WTC11 (cell line): ENCODE data around the gene TMEM134. TPM values are rescaled to one million over a fixed set of nuclear protein-coding genes. Genes with fewer than 3 reads are reported as not detected.

ENCODE experiments used
- ATAC-seq: fragments of 200-7000 bp; cut with Tn5 transposase; 2 replicates; pipeline ENCODE4 v1.10.0; 2021; ENCODE audit warnings: mild to moderate bottlenecking, moderate library complexity
- CTCF ChIA-PET: fragments of 300-600 bp; sonication (Branson Sonifier 250); formaldehyde crosslinking; loops from one replicate; lab custom pipeline; 2021; ENCODE audit warnings: antibody characterized with exemption; lab: Charles Lee
- POLR2A ChIA-PET: fragments of 350-600 bp; sonication (Branson Sonifier 250); formaldehyde crosslinking; loops from one replicate; lab custom pipeline; 2021; ENCODE audit warnings: antibody characterized with exemption; lab: Charles Lee
- DNase-seq: peaks from one replicate; pipeline ENCODE4 v3.0.0; 2021; ENCODE audit warnings: low spot score
- H3K27ac Mint-ChIP-seq: 2 replicates; pipeline ENCODE4 v1.8.0; 2021; ENCODE audit warnings: mixed read lengths
- H3K27me3 Mint-ChIP-seq: 2 replicates; pipeline ENCODE4 v1.8.0; 2021; ENCODE audit warnings: low read depth, mild to moderate bottlenecking, moderate library complexity, mixed read lengths
- H3K36me3 Mint-ChIP-seq: 2 replicates; pipeline ENCODE4 v1.8.0; 2021; ENCODE audit warnings: mixed read lengths
- H3K4me1 Mint-ChIP-seq: 2 replicates; pipeline ENCODE4 v1.8.0; 2022; ENCODE audit warnings: mixed read lengths
- H3K4me3 Mint-ChIP-seq: 2 replicates; pipeline ENCODE4 v1.8.0; 2021; ENCODE audit warnings: mild to moderate bottlenecking, moderate library complexity, mixed read lengths
- H3K9me3 Mint-ChIP-seq: 2 replicates; pipeline ENCODE4 v1.8.0; 2021; ENCODE audit warnings: mixed read lengths
- CTCF ChIP-seq: fragments of 200-600 bp; IDR thresholded peaks from 2 replicates; pipeline ENCODE4 v1.8.0; 2022; ENCODE audit warnings: antibody characterized with exemption
- GABPB1 ChIP-seq: sonication (generic); formaldehyde crosslinking; IDR thresholded peaks from 2 replicates; pipeline ENCODE4 v1.8.1; 2023; ENCODE audit warnings: mild to moderate bottlenecking, missing genetic modification reagents
- GRHL2 ChIP-seq: fragments of 250-450 bp; sonication (Bioruptor Pico); IDR thresholded peaks from 2 replicates; pipeline ENCODE4 v1.8.0; 2022; ENCODE audit warnings: mild to moderate bottlenecking, moderate library complexity; ENCODE audit not compliant: insufficient replicate concordance, severe bottlenecking
- MLX ChIP-seq: sonication (generic); formaldehyde crosslinking; IDR thresholded peaks from 2 replicates; pipeline ENCODE4 v1.8.1; 2023; ENCODE audit warnings: mild to moderate bottlenecking, missing genetic modification reagents, moderate library complexity
- NR2C2 ChIP-seq: sonication (generic); formaldehyde crosslinking; IDR thresholded peaks from 2 replicates; pipeline ENCODE4 v1.8.0; 2022; ENCODE audit warnings: mild to moderate bottlenecking, missing genetic modification reagents
- NR3C1 ChIP-seq: sonication (generic); formaldehyde crosslinking; conservative IDR thresholded peaks from 2 replicates; pipeline ENCODE4 v1.8.1; 2023; ENCODE audit warnings: low read depth, mild to moderate bottlenecking, missing genetic modification reagents
- OVOL2 ChIP-seq: fragments of 250-450 bp; sonication (Bioruptor Pico); IDR thresholded peaks from 2 replicates; pipeline ENCODE4 v1.9.0; 2021; ENCODE audit warnings: mild to moderate bottlenecking, borderline replicate concordance
- RELA ChIP-seq: sonication (generic); formaldehyde crosslinking; IDR thresholded peaks from 2 replicates; pipeline ENCODE4 v1.8.1; 2022; ENCODE audit warnings: missing genetic modification reagents, mild to moderate bottlenecking, borderline replicate concordance
- TEAD1 ChIP-seq: sonication (generic); formaldehyde crosslinking; IDR thresholded peaks from 2 replicates; pipeline ENCODE4 v1.8.0; 2022; ENCODE audit warnings: mild to moderate bottlenecking, missing genetic modification reagents
- ZBTB21 ChIP-seq: sonication (generic); formaldehyde crosslinking; IDR thresholded peaks from 2 replicates; pipeline ENCODE4 v1.8.1; 2023; ENCODE audit warnings: mild to moderate bottlenecking, missing genetic modification reagents, borderline replicate concordance
- ZNF281 ChIP-seq: sonication (generic); formaldehyde crosslinking; IDR thresholded peaks from 2 replicates; pipeline ENCODE4 v1.8.0; 2023; ENCODE audit warnings: mild to moderate bottlenecking, missing genetic modification reagents
- ZNF396 ChIP-seq: fragments of 250-450 bp; sonication (Bioruptor Pico); IDR thresholded peaks from 2 replicates; pipeline ENCODE4 v1.8.0; 2021; ENCODE audit warnings: mild to moderate bottlenecking, moderate library complexity, borderline replicate concordance
- total RNA-seq: library from RNA; stranded (reverse); gene quantifications from 3 replicates; pipeline ENCODE4 v1.2.3, GENCODE V29; 2021
- TF ChIP-seq, protein P1 (sequence below): sonication (generic); formaldehyde crosslinking; IDR thresholded peaks from 2 replicates; pipeline ENCODE4 v1.8.1; 2023; ENCODE audit warnings: mild to moderate bottlenecking, missing genetic modification reagents, borderline replicate concordance
- TF ChIP-seq, protein P2 (sequence below): fragments of 250-450 bp; sonication (Bioruptor Pico); IDR thresholded peaks from 2 replicates; pipeline ENCODE4 v1.8.0; 2021; ENCODE audit warnings: mild to moderate bottlenecking
- TF ChIP-seq, protein P3 (sequence below): fragments of 250-450 bp; sonication (Bioruptor Pico); IDR thresholded peaks from 2 replicates; pipeline ENCODE4 v2.1.2; 2022; ENCODE audit warnings: mild to moderate bottlenecking, moderate library complexity

TMEM134 gene
- total RNA-seq, 1 experiment from 2014 or later: 55.6 TPM

- H3K27ac Mint-ChIP-seq: no peak overlapping the region
- H3K27me3 Mint-ChIP-seq: no peaks in the 10 kb centered on the region; the same call in 1 of the 2 replicates
- H3K36me3 Mint-ChIP-seq: peaks cover 10% of the 10 kb centered on the region; the same call in 1 of the 2 replicates
- TF ChIP-seq ZNF396 (CRISPR knock-in tag) (no peak), TEAD1 (CRISPR knock-in tag) (no peak), CTCF (no peak), OVOL2 (CRISPR knock-in tag) (no peak), GRHL2 (no peak), RELA (no peak), NR3C1 (no peak), GABPB1 (CRISPR knock-in tag) (no peak), ZNF281 (CRISPR knock-in tag) (no peak), MLX (CRISPR knock-in tag) (no peak), ZBTB21 (CRISPR knock-in tag) (no peak), NR2C2 (no peak)
- TF ChIP-seq, protein P1, sequence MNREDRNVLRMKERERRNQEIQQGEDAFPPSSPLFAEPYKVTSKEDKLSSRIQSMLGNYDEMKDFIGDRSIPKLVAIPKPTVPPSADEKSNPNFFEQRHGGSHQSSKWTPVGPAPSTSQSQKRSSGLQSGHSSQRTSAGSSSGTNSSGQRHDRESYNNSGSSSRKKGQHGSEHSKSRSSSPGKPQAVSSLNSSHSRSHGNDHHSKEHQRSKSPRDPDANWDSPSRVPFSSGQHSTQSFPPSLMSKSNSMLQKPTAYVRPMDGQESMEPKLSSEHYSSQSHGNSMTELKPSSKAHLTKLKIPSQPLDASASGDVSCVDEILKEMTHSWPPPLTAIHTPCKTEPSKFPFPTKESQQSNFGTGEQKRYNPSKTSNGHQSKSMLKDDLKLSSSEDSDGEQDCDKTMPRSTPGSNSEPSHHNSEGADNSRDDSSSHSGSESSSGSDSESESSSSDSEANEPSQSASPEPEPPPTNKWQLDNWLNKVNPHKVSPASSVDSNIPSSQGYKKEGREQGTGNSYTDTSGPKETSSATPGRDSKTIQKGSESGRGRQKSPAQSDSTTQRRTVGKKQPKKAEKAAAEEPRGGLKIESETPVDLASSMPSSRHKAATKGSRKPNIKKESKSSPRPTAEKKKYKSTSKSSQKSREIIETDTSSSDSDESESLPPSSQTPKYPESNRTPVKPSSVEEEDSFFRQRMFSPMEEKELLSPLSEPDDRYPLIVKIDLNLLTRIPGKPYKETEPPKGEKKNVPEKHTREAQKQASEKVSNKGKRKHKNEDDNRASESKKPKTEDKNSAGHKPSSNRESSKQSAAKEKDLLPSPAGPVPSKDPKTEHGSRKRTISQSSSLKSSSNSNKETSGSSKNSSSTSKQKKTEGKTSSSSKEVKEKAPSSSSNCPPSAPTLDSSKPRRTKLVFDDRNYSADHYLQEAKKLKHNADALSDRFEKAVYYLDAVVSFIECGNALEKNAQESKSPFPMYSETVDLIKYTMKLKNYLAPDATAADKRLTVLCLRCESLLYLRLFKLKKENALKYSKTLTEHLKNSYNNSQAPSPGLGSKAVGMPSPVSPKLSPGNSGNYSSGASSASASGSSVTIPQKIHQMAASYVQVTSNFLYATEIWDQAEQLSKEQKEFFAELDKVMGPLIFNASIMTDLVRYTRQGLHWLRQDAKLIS: no peak
- TF ChIP-seq, protein P2, sequence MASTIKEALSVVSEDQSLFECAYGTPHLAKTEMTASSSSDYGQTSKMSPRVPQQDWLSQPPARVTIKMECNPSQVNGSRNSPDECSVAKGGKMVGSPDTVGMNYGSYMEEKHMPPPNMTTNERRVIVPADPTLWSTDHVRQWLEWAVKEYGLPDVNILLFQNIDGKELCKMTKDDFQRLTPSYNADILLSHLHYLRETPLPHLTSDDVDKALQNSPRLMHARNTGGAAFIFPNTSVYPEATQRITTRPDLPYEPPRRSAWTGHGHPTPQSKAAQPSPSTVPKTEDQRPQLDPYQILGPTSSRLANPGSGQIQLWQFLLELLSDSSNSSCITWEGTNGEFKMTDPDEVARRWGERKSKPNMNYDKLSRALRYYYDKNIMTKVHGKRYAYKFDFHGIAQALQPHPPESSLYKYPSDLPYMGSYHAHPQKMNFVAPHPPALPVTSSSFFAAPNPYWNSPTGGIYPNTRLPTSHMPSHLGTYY (CRISPR knock-in tag): no peak
- TF ChIP-seq, protein P3, sequence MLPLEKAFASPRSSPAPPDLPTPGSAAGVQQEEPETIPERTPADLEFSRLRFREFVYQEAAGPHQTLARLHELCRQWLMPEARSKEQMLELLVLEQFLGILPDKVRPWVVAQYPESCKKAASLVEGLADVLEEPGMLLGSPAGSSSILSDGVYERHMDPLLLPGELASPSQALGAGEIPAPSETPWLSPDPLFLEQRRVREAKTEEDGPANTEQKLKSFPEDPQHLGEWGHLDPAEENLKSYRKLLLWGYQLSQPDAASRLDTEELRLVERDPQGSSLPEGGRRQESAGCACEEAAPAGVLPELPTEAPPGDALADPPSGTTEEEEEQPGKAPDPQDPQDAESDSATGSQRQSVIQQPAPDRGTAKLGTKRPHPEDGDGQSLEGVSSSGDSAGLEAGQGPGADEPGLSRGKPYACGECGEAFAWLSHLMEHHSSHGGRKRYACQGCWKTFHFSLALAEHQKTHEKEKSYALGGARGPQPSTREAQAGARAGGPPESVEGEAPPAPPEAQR: no peak
- H3K9me3 Mint-ChIP-seq: no peaks in the 10 kb centered on the region
- DNase-seq: no peak
- ATAC-seq: no peak
- no peaks in the 10 kb centered on the region for H3K4me1 Mint-ChIP-seq
- H3K4me3 Mint-ChIP-seq: no peak overlapping the region
- ChIA-PET POLR2A (no interaction called here), CTCF (interaction anchor here (1.1 kb wide), 1 partner anchor 23 kb away, joined by 3 read pairs; no protein-coding TSS in a partner anchor)
Observed at GRCh38 chr11:67491276-67492068, 22.4 kb upstream of the TMEM134 start.
